ENCODE results near the gene DLG1. TPM values are rescaled to one million over a fixed set of nuclear protein-coding genes. Genes with fewer than 3 reads are reported as not detected.

Gene DLG1
- total RNA-seq, 2 experiments from 2014 or later: 72.2 to 81.6 TPM

- Mint-ChIP-seq H3K36me3 (ENCODE audit: low read depth) (peaks cover 39% of the 10 kb centered on the region), H3K27ac (no peak overlapping the region), H3K4me3 (no peak overlapping the region), H3K4me1 (peaks cover 3% of the 10 kb centered on the region), H3K9me3 (peaks cover 21% of the 10 kb centered on the region), H3K27me3 (no peaks in the 10 kb centered on the region)
- DNase-seq: no peak
- POLR2A ChIA-PET: no interaction called here
- CTCF ChIA-PET: no interaction called here
Observed at GRCh38 chr3:197151580-197151979, 146.8 kb downstream of the DLG1 start.

- peaks cover 12% of the 10 kb centered on the region for H3K9me3 Mint-ChIP-seq
- no peaks in the 10 kb centered on the region for H3K27me3 Mint-ChIP-seq
- no peak overlapping the region for H3K27ac Mint-ChIP-seq
- H3K4me1 Mint-ChIP-seq: peaks cover 9% of the 10 kb centered on the region
- H3K36me3 Mint-ChIP-seq (ENCODE audit: low read depth): peaks cover 34% of the 10 kb centered on the region
- no peak overlapping the region for H3K4me3 Mint-ChIP-seq
- ChIA-PET POLR2A (no interaction called here), CTCF (no interaction called here)
- no peak for DNase-seq
Observed at GRCh38 chr3:197149528-197149927, 148.9 kb downstream of the DLG1 start.

GRCh38 chr3:197144188-197144587 lies 154.2 kb downstream of the DLG1 start:
- no peak overlapping the region for H3K27ac Mint-ChIP-seq
- ChIA-PET POLR2A (no interaction called here), CTCF (interaction anchor here (1.0 kb wide), 1 partner anchor 112 kb away, joined by 4 read pairs; no protein-coding TSS in a partner anchor)
- H3K4me1 Mint-ChIP-seq: peaks cover 9% of the 10 kb centered on the region
- H3K4me3 Mint-ChIP-seq: no peak overlapping the region
- peaks cover 44% of the 10 kb centered on the region for H3K36me3 Mint-ChIP-seq (ENCODE audit: low read depth)
- DNase-seq: no peak
- H3K27me3 Mint-ChIP-seq: no peaks in the 10 kb centered on the region
- H3K9me3 Mint-ChIP-seq: peaks cover 11% of the 10 kb centered on the region

GRCh38 chr3:197139586-197139985 lies 158.8 kb downstream of the DLG1 start:
- H3K36me3 Mint-ChIP-seq (ENCODE audit: low read depth): peaks cover 51% of the 10 kb centered on the region
- H3K27me3 Mint-ChIP-seq: no peaks in the 10 kb centered on the region
- POLR2A ChIA-PET: no interaction called here
- no peak overlapping the region for H3K27ac Mint-ChIP-seq
- CTCF ChIA-PET: no interaction called here
- H3K4me1 Mint-ChIP-seq: no peaks in the 10 kb centered on the region
- no peak for DNase-seq
- no peak overlapping the region for H3K4me3 Mint-ChIP-seq
- H3K9me3 Mint-ChIP-seq: peaks cover 16% of the 10 kb centered on the region

GRCh38 chr3:197137751-197138150 lies 160.7 kb downstream of the DLG1 start:
- peaks cover 22% of the 10 kb centered on the region for H3K9me3 Mint-ChIP-seq
- H3K27ac Mint-ChIP-seq: no peak overlapping the region
- ChIA-PET POLR2A (no interaction called here), CTCF (no interaction called here)
- no peaks in the 10 kb centered on the region for H3K27me3 Mint-ChIP-seq
- H3K4me3 Mint-ChIP-seq: no peak overlapping the region
- peaks cover 60% of the 10 kb centered on the region for H3K36me3 Mint-ChIP-seq (ENCODE audit: low read depth)
- H3K4me1 Mint-ChIP-seq: no peaks in the 10 kb centered on the region
- no peak for DNase-seq

- ChIA-PET CTCF (no interaction called here), POLR2A (no interaction called here)
- DNase-seq: no peak
- Mint-ChIP-seq H3K27ac (no peak overlapping the region), H3K9me3 (peaks cover 22% of the 10 kb centered on the region), H3K36me3 (ENCODE audit: low read depth) (peaks cover 60% of the 10 kb centered on the region), H3K27me3 (no peaks in the 10 kb centered on the region), H3K4me1 (no peaks in the 10 kb centered on the region), H3K4me3 (no peak overlapping the region)
Observed at GRCh38 chr3:197136744-197137143, 161.7 kb downstream of the DLG1 start.

GRCh38 chr3:197135212-197135611 lies 163.2 kb downstream of the DLG1 start:
- DNase-seq: no peak
- Mint-ChIP-seq H3K4me3 (no peak overlapping the region), H3K27ac (no peak overlapping the region), H3K27me3 (no peaks in the 10 kb centered on the region), H3K4me1 (no peaks in the 10 kb centered on the region), H3K9me3 (peaks cover 22% of the 10 kb centered on the region), H3K36me3 (ENCODE audit: low read depth) (peaks cover 60% of the 10 kb centered on the region)
- CTCF ChIA-PET: interaction anchor here (0.6 kb wide), 1 partner anchor 743 kb away, joined by 3 read pairs; no protein-coding TSS in a partner anchor
- POLR2A ChIA-PET: interaction anchor here (0.6 kb wide), 1 partner anchor 242 kb away, joined by 3 read pairs; no protein-coding TSS in a partner anchor

GRCh38 chr3:197132916-197133530 lies 165.4 kb downstream of the DLG1 start:
- no peak overlapping the region for H3K27ac Mint-ChIP-seq
- H3K4me1 Mint-ChIP-seq: no peaks in the 10 kb centered on the region
- no peak for DNase-seq
- CTCF ChIA-PET: interaction anchor here (0.5 to 0.9 kb wide), 3 partner anchors 24 to 659 kb away, joined by 3 to 5 read pairs (median 3); partner anchors contain the start of gene MELTF
- no peaks in the 10 kb centered on the region for H3K27me3 Mint-ChIP-seq
- H3K4me3 Mint-ChIP-seq: no peak overlapping the region
- H3K36me3 Mint-ChIP-seq (ENCODE audit: low read depth): peaks cover 61% of the 10 kb centered on the region
- peaks cover 22% of the 10 kb centered on the region for H3K9me3 Mint-ChIP-seq
- POLR2A ChIA-PET: no interaction called here

GRCh38 chr3:197125636-197126035 lies 172.8 kb downstream of the DLG1 start:
- Mint-ChIP-seq H3K9me3 (no peaks in the 10 kb centered on the region), H3K27ac (no peak overlapping the region), H3K27me3 (no peaks in the 10 kb centered on the region), H3K4me1 (no peaks in the 10 kb centered on the region), H3K36me3 (ENCODE audit: low read depth) (peaks cover 16% of the 10 kb centered on the region), H3K4me3 (no peak overlapping the region)
- ChIA-PET POLR2A (no interaction called here), CTCF (no interaction called here)
- no peak for DNase-seq

- POLR2A ChIA-PET: no interaction called here
- Mint-ChIP-seq H3K36me3 (ENCODE audit: low read depth) (peaks cover 13% of the 10 kb centered on the region), H3K4me3 (no peak overlapping the region), H3K4me1 (no peaks in the 10 kb centered on the region), H3K27me3 (no peaks in the 10 kb centered on the region), H3K27ac (no peak overlapping the region), H3K9me3 (no peaks in the 10 kb centered on the region)
- DNase-seq: no peak
- CTCF ChIA-PET: no interaction called here
Observed at GRCh38 chr3:197124713-197125112, 173.7 kb downstream of the DLG1 start.

GRCh38 chr3:197122394-197122793 lies 176.0 kb downstream of the DLG1 start:
- no peaks in the 10 kb centered on the region for H3K9me3 Mint-ChIP-seq
- no peaks in the 10 kb centered on the region for H3K27me3 Mint-ChIP-seq
- POLR2A ChIA-PET: no interaction called here
- CTCF ChIA-PET: interaction anchor here (0.6 kb wide), 1 partner anchor 123 kb away, joined by 3 read pairs; no protein-coding TSS in a partner anchor
- H3K36me3 Mint-ChIP-seq (ENCODE audit: low read depth): peaks cover 6% of the 10 kb centered on the region
- no peak for DNase-seq
- no peak overlapping the region for H3K27ac Mint-ChIP-seq
- H3K4me3 Mint-ChIP-seq: no peak overlapping the region
- H3K4me1 Mint-ChIP-seq: no peaks in the 10 kb centered on the region

- peaks cover 1% of the 10 kb centered on the region for H3K4me1 Mint-ChIP-seq
- ChIA-PET POLR2A (no interaction called here), CTCF (no interaction called here)
- H3K4me3 Mint-ChIP-seq: no peak overlapping the region
- no peaks in the 10 kb centered on the region for H3K27me3 Mint-ChIP-seq
- DNase-seq: no peak
- peaks cover 26% of the 10 kb centered on the region for H3K36me3 Mint-ChIP-seq (ENCODE audit: low read depth)
- no peak overlapping the region for H3K27ac Mint-ChIP-seq
- H3K9me3 Mint-ChIP-seq: no peaks in the 10 kb centered on the region
Observed at GRCh38 chr3:197117114-197117513, 181.3 kb downstream of the DLG1 start.

GRCh38 chr3:197114007-197114406 lies 184.4 kb downstream of the DLG1 start:
- H3K27me3 Mint-ChIP-seq: no peaks in the 10 kb centered on the region
- peaks cover 1% of the 10 kb centered on the region for H3K4me1 Mint-ChIP-seq
- H3K36me3 Mint-ChIP-seq (ENCODE audit: low read depth): peaks cover 51% of the 10 kb centered on the region
- ChIA-PET CTCF (interaction anchor here (0.6 to 1.0 kb wide), 2 partner anchors 36 to 367 kb away, joined by 3 to 4 read pairs; no protein-coding TSS in a partner anchor), POLR2A (no interaction called here)
- no peak overlapping the region for H3K27ac Mint-ChIP-seq
- no peak overlapping the region for H3K4me3 Mint-ChIP-seq
- H3K9me3 Mint-ChIP-seq: no peaks in the 10 kb centered on the region
- no peak for DNase-seq

GRCh38 chr3:197111685-197112084 lies 186.7 kb downstream of the DLG1 start:
- H3K9me3 Mint-ChIP-seq: no peaks in the 10 kb centered on the region
- peaks cover 1% of the 10 kb centered on the region for H3K4me1 Mint-ChIP-seq
- H3K36me3 Mint-ChIP-seq (ENCODE audit: low read depth): peaks cover 50% of the 10 kb centered on the region
- H3K4me3 Mint-ChIP-seq: no peak overlapping the region
- H3K27me3 Mint-ChIP-seq: no peaks in the 10 kb centered on the region
- no peak for DNase-seq
- ChIA-PET POLR2A (no interaction called here), CTCF (no interaction called here)
- H3K27ac Mint-ChIP-seq: no peak overlapping the region

Data from activated CD4-positive, alpha-beta T cell treated with anti-CD3 and anti-CD28 coated beads, Interleukin-2, amount 10 ng/mL, durations not matched to agents 7 days and 5 days (primary cell).